Karpas-422 (cell line): ENCODE data around the gene VCL. TPM values are rescaled to one million over a fixed set of nuclear protein-coding genes. Genes with fewer than 3 reads are reported as not detected.
"Not testable (repeated sequence)": the region's sequence is repeated elsewhere in the genome, so short reads cannot be mapped to it uniquely, and the experiment has no call there.

Experiments used
- DNase-seq: peaks from one replicate; pipeline ENCODE4 v3.0.0-alpha.2; 2015
- H2AFZ ChIP-seq: fragments of 200-600 bp; sonication (generic); 2 replicates; pipeline ENCODE4 v1.6.1; 2014; ENCODE audit warnings: antibody characterized with exemption, low read length, mixed read lengths
- H3K27ac ChIP-seq: fragments of 200-600 bp; sonication (generic); 2 replicates; pipeline ENCODE4 v1.5.1; 2014; ENCODE audit warnings: mild to moderate bottlenecking, low read length, moderate library complexity
- H3K27me3 ChIP-seq: fragments of 200-600 bp; sonication (generic); 2 replicates; pipeline ENCODE4 v1.6.1; 2014; ENCODE audit warnings: low read length, mixed read lengths
- H3K36me3 ChIP-seq: fragments of 200-600 bp; sonication (generic); 2 replicates; pipeline ENCODE4 v1.6.1; 2014; ENCODE audit warnings: low read length, mixed read lengths; ENCODE audit not compliant: insufficient read depth
- H3K4me1 ChIP-seq: fragments of 200-600 bp; sonication (generic); 2 replicates; pipeline ENCODE4 v1.6.1; 2014; ENCODE audit warnings: mild to moderate bottlenecking, low read length, mixed read lengths
- H3K4me2 ChIP-seq: fragments of 200-600 bp; sonication (generic); 2 replicates; pipeline ENCODE4 v1.6.1; 2014; ENCODE audit warnings: low read length, low read depth, mild to moderate bottlenecking; ENCODE audit not compliant: poor library complexity, severe bottlenecking
- H3K4me3 ChIP-seq: fragments of 200-600 bp; sonication (generic); 2 replicates; pipeline ENCODE4 v1.5.1; 2014; ENCODE audit warnings: mild to moderate bottlenecking, antibody characterized with exemption, low read length, mixed read lengths
- H3K79me2 ChIP-seq: fragments of 200-600 bp; sonication (generic); 2 replicates; pipeline ENCODE4 v1.6.1; 2014; ENCODE audit warnings: mild to moderate bottlenecking, low read length, mixed read lengths
- H3K9ac ChIP-seq: fragments of 200-600 bp; sonication (generic); 2 replicates; pipeline ENCODE4 v1.6.0; 2014; ENCODE audit warnings: low read length
- H3K9me2 ChIP-seq: fragments of 200-600 bp; sonication (generic), shearing (Covaris generic); replicated peaks from 2 replicates; pipeline ENCODE4 v1.6.0; 2014; ENCODE audit warnings: mild to moderate bottlenecking, low read length, moderate library complexity; ENCODE audit not compliant: insufficient read depth
- H3K9me3 ChIP-seq: fragments of 300-700, 200-600 bp; sonication (generic); 2 replicates; pipeline ENCODE4 v1.6.1; 2014; ENCODE audit warnings: low read length, mixed read lengths
- H4K20me1 ChIP-seq: fragments of 200-600 bp; sonication (generic); 2 replicates; pipeline ENCODE4 v1.6.1; 2014; ENCODE audit warnings: mild to moderate bottlenecking, antibody characterized with exemption, low read length, low read depth; ENCODE audit not compliant: insufficient read depth
- total RNA-seq: library from RNA; depleted of rRNA; stranded (reverse); fragments of >200 nt; shearing (Covaris generic); gene quantifications from 2 replicates; pipeline ENCODE4 v1.2.3, GENCODE V29; 2014; ENCODE audit warnings: low replicate concordance

VCL gene
- total RNA-seq, 1 experiment from 2014 or later = 37.6 TPM

DNA sequence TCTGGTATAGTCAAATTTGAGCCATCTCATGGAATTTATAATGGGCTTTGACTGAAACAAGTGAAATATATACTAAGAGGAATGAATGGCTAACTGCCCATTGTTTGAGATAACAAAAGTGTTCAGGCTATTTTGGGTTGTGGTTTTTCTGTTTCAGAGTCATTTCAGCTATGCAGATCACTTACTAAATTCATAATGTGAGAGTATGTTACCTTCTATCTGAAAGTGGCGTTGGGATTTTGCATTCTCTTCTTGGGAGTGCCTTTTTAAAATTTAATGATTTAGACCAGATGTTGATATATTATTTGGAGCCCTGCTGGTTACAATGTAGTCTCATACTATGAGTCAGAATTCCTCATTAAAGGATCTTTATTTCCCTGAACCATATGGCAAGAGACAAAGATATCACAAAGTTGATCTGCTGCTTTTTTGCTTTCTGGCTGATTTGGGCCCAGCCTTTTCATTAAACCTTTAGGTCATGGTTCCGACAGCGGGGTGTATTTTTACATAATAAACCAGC lies 10.4 kb downstream of the VCL start:
- Histone ChIP-seq H3K79me2 (peaks cover 86% of the 10 kb centered on the region), H3K4me3 (peak overlapping the region; percentile 54), H3K27me3 (no peaks in the 10 kb centered on the region)

DNA sequence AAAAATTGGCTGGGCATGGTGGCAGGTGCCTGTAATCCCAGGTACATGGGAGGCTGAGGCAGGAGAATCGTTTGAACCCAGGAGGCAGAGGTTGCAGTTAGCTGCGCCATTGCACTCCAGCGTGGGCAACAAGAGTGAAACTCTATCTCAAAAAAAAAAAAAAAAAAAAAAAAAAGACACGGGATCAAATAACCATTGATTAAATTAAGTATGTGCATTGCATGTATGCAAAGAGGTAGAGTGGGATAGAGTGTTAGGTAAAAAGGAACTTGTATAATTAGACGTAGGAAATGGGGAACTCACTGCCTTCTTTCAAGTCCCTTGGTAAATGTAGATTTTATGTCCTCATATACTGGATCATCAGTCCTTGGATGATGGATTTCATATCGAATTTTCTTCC lies 13.1 kb downstream of the VCL start:
- peak overlapping the region; percentile 84 for H3K4me2 ChIP-seq
- H3K27ac ChIP-seq = peak overlapping the region; percentile 98

More for the DNA sequence above, 10.4 kb downstream of the VCL start:
- Histone ChIP-seq H3K27ac (peak overlapping the region; percentile 97), H3K4me2 (peak overlapping the region; percentile 84), H4K20me1 (no peaks in the 10 kb centered on the region), H3K9me2 (no peaks in the 10 kb centered on the region), H3K36me3 (no peaks in the 10 kb centered on the region), H3K4me1 (peaks cover 96% of the 10 kb centered on the region), H2AFZ (no peak overlapping the region), H3K9ac (peak overlapping the region; percentile 65), H3K9me3 (no peaks in the 10 kb centered on the region)
- peak; percentile 73 for DNase-seq

DNA sequence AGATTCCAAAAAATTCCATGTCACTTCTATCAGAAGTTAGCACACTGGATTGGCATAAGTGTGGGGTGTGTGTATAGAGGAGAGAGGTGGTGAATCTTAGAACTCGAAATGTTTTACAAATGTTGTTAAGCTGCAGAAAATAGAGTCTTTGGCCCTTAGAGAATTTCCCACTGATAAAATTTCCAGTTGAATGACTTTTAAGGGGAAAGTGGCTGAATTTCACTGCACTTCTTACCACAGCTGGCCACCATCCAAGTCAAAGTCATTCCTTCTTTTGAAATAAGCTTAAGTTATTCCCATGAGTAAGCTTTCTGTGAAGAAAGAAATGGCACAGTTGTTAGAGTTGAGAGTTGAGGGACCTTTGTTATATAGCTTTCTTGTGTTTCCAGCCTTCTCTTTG lies 13.9 kb downstream of the VCL start:
- Histone ChIP-seq H3K36me3 (no peaks in the 10 kb centered on the region), H3K4me1 (peaks cover 74% of the 10 kb centered on the region), H3K79me2 (peaks cover 90% of the 10 kb centered on the region), H3K4me2 (peak overlapping the region; percentile 84), H3K9ac (peak overlapping the region; percentile 58), H4K20me1 (no peaks in the 10 kb centered on the region), H3K9me3 (no peaks in the 10 kb centered on the region), H2AFZ (no peak overlapping the region), H3K4me3 (peak overlapping the region; percentile 56), H3K27me3 (no peaks in the 10 kb centered on the region), H3K27ac (peak overlapping the region; percentile 98), H3K9me2 (no peaks in the 10 kb centered on the region)
- peak; percentile 81 for DNase-seq

More for the DNA sequence above, 13.1 kb downstream of the VCL start:
- H3K9ac ChIP-seq = peak overlapping the region; percentile 58
- no peaks in the 10 kb centered on the region for H3K9me2 ChIP-seq
- no peaks in the 10 kb centered on the region for H4K20me1 ChIP-seq
- no peak overlapping the region for H2AFZ ChIP-seq
- H3K27me3 ChIP-seq = no peaks in the 10 kb centered on the region
- no peaks in the 10 kb centered on the region for H3K9me3 ChIP-seq
- peaks cover 90% of the 10 kb centered on the region for H3K79me2 ChIP-seq
- peak overlapping the region; percentile 56 for H3K4me3 ChIP-seq
- no peaks in the 10 kb centered on the region for H3K36me3 ChIP-seq
- H3K4me1 ChIP-seq = peaks cover 81% of the 10 kb centered on the region
- peak; percentile 91 for DNase-seq

DNA sequence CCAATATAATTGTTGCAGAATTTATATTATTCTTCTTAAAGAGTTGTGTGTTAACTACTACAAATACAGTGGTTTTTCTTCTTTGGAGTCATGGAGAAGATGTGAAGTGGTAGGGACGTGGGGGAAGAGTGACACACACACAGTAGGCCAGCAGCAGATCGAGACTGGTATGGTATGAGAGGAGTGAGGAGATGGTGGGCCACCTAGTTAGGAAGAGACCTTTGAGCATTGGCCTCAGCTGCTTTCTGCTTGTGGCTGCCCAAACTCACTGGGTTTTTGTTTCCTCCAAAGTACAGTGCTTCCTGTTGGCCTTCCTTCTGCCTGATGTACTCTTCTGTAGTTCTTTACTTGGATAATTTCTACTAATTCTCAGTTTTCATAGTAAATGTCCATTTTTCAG lies 14.6 kb downstream of the VCL start:
- peaks cover 87% of the 10 kb centered on the region for H3K79me2 ChIP-seq
- peak overlapping the region; percentile 98 for H3K27ac ChIP-seq
- H3K27me3 ChIP-seq = no peaks in the 10 kb centered on the region
- H3K36me3 ChIP-seq = no peaks in the 10 kb centered on the region
- no peaks in the 10 kb centered on the region for H3K9me2 ChIP-seq
- H3K4me3 ChIP-seq = 0 out of 2 replicates have a peak overlapping the region, but pooled peaks have one; percentile 11
- no peaks in the 10 kb centered on the region for H4K20me1 ChIP-seq
- H3K4me1 ChIP-seq = peaks cover 66% of the 10 kb centered on the region
- no peak overlapping the region for H2AFZ ChIP-seq
- H3K4me2 ChIP-seq = peak overlapping the region; percentile 84
- peak; percentile 59 for DNase-seq
- no peaks in the 10 kb centered on the region for H3K9me3 ChIP-seq
- H3K9ac ChIP-seq = peak overlapping the region; percentile 58; the same call in 1 of the 2 replicates

DNA sequence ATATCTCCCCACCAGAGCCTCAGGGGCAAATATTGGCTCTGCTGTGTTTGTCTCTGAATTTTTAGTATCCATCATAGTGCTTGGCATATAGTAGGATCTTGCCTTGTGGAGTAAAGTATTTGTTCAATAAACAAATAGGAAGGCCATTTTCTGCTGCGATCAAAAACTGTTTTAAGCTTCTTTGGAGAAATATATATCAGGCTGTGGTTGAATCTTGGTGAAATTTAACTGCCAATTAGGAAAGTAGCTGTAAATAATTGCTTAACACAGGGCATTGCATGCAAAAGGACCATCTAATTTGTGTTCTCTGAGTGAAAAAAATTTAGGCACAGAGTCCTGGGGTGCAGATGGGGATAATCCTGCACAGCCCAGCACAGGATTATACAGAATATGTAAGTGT lies 15.1 kb downstream of the VCL start:
- Histone ChIP-seq H3K36me3 (no peaks in the 10 kb centered on the region), H3K27me3 (no peaks in the 10 kb centered on the region), H3K9ac (peak overlapping the region; percentile 58; the same call in 1 of the 2 replicates), H3K4me2 (peak overlapping the region; percentile 84), H3K4me3 (0 out of 2 replicates have a peak overlapping the region, but pooled peaks have one; percentile 1), H3K9me3 (no peaks in the 10 kb centered on the region), H2AFZ (no peak overlapping the region), H3K4me1 (peaks cover 61% of the 10 kb centered on the region), H3K9me2 (no peaks in the 10 kb centered on the region), H3K79me2 (peaks cover 87% of the 10 kb centered on the region), H3K27ac (peak overlapping the region; percentile 98), H4K20me1 (no peaks in the 10 kb centered on the region)
- DNase-seq = no peak

DNA sequence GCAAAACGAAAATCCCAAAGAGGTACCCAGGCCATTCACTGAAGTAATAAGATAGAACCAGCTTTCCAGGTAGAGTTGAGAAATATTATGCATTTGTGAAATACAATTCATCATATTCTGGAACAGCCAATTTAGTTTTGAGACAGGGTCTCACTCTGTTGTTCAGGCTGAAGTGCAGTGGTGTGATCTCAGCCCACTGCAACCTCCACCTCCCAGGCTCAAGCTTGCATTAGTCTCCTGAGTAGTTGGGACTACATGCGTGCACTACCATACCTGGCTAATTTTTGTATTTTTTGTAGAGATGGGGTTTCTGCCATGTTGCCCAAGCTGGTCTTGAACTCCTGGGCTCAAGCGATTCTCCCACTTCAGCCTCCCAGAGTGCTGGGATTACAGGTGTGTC lies 16.7 kb downstream of the VCL start:
- H3K36me3 ChIP-seq, H3K27me3 ChIP-seq, H3K9me2 ChIP-seq, H3K4me2 ChIP-seq, H2AFZ ChIP-seq, H3K4me3 ChIP-seq, DNase-seq, H3K9ac ChIP-seq, H4K20me1 ChIP-seq, H3K9me3 ChIP-seq: not testable (repeated sequence)
- Histone ChIP-seq H3K79me2 (peaks cover 88% of the 10 kb centered on the region), H3K4me1 (peaks cover 53% of the 10 kb centered on the region), H3K27ac (peak overlapping the region; percentile 98)

DNA sequence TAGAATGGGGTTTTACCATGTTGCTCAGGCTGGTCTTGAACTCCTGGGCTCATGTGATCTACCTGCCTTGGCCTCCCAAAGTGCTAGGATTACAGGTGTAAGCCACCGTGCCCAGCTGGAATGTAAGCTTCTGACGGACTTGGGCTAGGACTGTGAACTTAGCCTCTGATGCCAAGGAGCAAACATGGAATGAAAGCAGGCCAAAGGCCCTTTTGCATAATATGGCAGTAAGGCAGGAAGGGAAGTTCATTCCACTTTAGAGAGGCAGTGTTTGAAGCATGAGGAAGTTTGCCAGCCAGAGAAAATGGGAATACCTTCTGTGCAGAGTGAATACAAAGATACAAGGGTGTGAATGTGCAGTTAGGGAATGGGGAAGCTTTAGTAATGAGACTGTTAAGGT lies 20.3 kb downstream of the VCL start:
- H4K20me1 ChIP-seq = no peaks in the 10 kb centered on the region
- H3K9ac ChIP-seq = no peak overlapping the region
- no peaks in the 10 kb centered on the region for H3K36me3 ChIP-seq
- no peak for DNase-seq
- H3K27ac ChIP-seq = no peak overlapping the region
- no peak overlapping the region for H3K4me3 ChIP-seq
- H3K79me2 ChIP-seq = peaks cover 87% of the 10 kb centered on the region
- H3K4me2 ChIP-seq = no peak overlapping the region
- no peaks in the 10 kb centered on the region for H3K9me3 ChIP-seq
- peaks cover 34% of the 10 kb centered on the region for H3K4me1 ChIP-seq
- H2AFZ ChIP-seq = no peak overlapping the region
- H3K9me2 ChIP-seq = no peaks in the 10 kb centered on the region
- H3K27me3 ChIP-seq = no peaks in the 10 kb centered on the region

DNA sequence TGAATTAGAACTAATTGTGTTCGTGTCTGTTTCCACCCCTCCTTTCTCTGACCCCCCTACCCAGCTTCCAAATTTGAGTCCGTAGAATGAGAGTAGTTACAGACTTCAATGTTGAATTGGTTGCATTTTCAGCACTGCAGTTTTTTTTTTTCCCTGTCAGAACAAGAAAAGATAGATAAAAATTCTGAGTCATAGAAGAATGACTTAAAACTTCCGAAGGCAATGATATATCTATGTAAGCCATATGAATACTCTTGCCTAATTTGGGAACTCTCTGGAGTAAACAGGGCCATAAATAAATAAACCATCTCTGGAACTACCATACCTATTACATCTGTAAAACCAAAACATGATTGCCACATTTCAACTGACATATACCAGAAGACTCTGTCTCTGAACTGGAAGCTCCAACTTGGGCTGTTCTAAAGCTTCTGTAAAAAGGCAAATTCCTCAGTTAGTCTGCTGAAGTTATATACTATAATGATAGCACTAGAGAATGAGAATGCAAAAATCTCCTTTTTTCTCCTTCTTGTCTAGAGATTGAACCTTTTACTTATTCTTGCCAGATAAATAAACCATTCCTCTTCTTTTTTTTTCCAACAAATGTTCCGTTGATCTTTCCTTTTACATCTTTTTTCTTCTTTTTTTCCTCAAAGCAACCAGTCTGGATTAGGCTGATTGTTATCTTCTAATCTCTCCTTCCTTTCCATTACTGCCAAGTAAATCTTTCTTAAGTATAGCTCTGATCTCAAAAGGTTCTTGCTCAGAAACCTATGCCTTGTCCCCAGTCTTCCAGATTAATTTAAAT lies 23.5 kb downstream of the VCL start:
- Histone ChIP-seq H3K9me2 (no peaks in the 10 kb centered on the region), H3K9me3 (no peaks in the 10 kb centered on the region), H3K27ac (peak overlapping the region; percentile 37), H3K36me3 (no peaks in the 10 kb centered on the region), H3K4me1 (peaks cover 39% of the 10 kb centered on the region), H3K9ac (no peak overlapping the region), H3K4me3 (no peak overlapping the region), H4K20me1 (no peaks in the 10 kb centered on the region), H3K27me3 (no peaks in the 10 kb centered on the region), H2AFZ (no peak overlapping the region), H3K4me2 (no peak overlapping the region), H3K79me2 (peaks cover 84% of the 10 kb centered on the region)
- no peak for DNase-seq
